Measurements from ENCODE around the gene LORICRIN. TPM values are rescaled to one million over a fixed set of nuclear protein-coding genes. Genes with fewer than 3 reads are reported as not detected.

The LORICRIN gene, protein sequence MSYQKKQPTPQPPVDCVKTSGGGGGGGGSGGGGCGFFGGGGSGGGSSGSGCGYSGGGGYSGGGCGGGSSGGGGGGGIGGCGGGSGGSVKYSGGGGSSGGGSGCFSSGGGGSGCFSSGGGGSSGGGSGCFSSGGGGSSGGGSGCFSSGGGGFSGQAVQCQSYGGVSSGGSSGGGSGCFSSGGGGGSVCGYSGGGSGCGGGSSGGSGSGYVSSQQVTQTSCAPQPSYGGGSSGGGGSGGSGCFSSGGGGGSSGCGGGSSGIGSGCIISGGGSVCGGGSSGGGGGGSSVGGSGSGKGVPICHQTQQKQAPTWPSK
- total RNA-seq (2014; rRNA removed) = not detected in 2 replicates
- Bru-seq, nascent RNA = not detected
- not detected for BruChase-seq, experiment 1, labeled RNA remaining after a 6-hour chase
- not detected for BruChase-seq, experiment 2, labeled RNA remaining after a 2-hour chase
- long read RNA-seq = 0 reads

DNA sequence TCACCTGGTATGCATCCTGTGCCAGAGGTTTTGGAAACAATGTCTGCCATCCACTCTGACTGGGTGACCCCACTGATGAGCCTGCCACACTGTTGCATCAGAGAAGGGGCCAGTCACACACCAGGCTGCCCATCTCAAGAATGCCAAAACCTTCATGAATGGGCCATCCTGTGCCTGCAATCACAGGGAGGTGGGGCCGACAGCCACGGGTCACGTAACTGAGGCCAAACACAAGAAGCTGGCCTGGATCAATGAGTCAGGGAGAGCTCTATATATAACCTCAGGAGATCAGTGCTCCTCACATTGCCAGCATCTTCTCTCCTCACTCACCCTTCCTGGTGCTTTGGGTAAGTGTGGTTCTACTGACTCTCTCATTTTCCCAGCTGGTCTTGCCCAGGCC lies at the start of gene LORICRIN:
Gene LORICRIN (plus strand): TSS at position 301 of the 400 bp plus-strand sequence. CDS start 1,263 bp downstream, outside the sequence.
- H3K79me2 ChIP-seq (ENCODE audit: low read length) = no peaks in the 10 kb centered on the region
- no peak within 1 kb of the TSS for H3K9ac ChIP-seq (ENCODE audit: low read length)
- H3K9me3 ChIP-seq (ENCODE audit: low read length) = no peaks in the 10 kb centered on the region
- TF ChIP-seq EZH2phosphoT487 (IDR thresholded peaks at IDR 0.05; ENCODE audit: borderline replicate concordance, low read length) (no peak), EZH2 (IDR thresholded peaks at IDR 0.05; ENCODE audit: low read length, unreplicated experiment) (no peak)
- TF ChIP-seq, protein P1, sequence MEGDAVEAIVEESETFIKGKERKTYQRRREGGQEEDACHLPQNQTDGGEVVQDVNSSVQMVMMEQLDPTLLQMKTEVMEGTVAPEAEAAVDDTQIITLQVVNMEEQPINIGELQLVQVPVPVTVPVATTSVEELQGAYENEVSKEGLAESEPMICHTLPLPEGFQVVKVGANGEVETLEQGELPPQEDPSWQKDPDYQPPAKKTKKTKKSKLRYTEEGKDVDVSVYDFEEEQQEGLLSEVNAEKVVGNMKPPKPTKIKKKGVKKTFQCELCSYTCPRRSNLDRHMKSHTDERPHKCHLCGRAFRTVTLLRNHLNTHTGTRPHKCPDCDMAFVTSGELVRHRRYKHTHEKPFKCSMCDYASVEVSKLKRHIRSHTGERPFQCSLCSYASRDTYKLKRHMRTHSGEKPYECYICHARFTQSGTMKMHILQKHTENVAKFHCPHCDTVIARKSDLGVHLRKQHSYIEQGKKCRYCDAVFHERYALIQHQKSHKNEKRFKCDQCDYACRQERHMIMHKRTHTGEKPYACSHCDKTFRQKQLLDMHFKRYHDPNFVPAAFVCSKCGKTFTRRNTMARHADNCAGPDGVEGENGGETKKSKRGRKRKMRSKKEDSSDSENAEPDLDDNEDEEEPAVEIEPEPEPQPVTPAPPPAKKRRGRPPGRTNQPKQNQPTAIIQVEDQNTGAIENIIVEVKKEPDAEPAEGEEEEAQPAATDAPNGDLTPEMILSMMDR (conservative IDR thresholded peaks at IDR 0.05; ENCODE audit: low read depth, low read length) = no peak
- peaks cover 71% of the 10 kb centered on the region for H3K27me3 ChIP-seq (ENCODE audit: low read length)
- no peaks in the 10 kb centered on the region for H3K4me1 ChIP-seq (ENCODE audit: insufficient read depth, low read length)
- no peak for DNase-seq
- BruUV-seq (replicated peaks) = no TSS peak
- ATAC-seq = no peak
- H2AFZ ChIP-seq (ENCODE audit: low read length) = no peak within 1 kb of the TSS
- H3K4me2 ChIP-seq (ENCODE audit: low read length) = no peak within 1 kb of the TSS
- no peaks in the 10 kb centered on the region for H3K36me3 ChIP-seq (ENCODE audit: low read depth, low read length)
- H4K20me1 ChIP-seq (ENCODE audit: low read length) = no peaks in the 10 kb centered on the region
- no peaks in the 10 kb centered on the region for H3K9me2 ChIP-seq (replicated peaks; ENCODE audit: low read length)
- POLR2A ChIA-PET (ENCODE audit: unreplicated experiment) = no interaction called here
- no peak within 1 kb of the TSS for H3K27ac ChIP-seq (ENCODE audit: low read length)
- intact Hi-C loops (cut with micrococcal nuclease) = no loop called here
- no peaks in the 10 kb centered on the region for H3F3A ChIP-seq (ENCODE audit: low read length, unreplicated experiment)
- CTCF ChIA-PET = no interaction called here
- no peak within 1 kb of the TSS for H3K4me3 ChIP-seq (ENCODE audit: low read length)

DNA sequence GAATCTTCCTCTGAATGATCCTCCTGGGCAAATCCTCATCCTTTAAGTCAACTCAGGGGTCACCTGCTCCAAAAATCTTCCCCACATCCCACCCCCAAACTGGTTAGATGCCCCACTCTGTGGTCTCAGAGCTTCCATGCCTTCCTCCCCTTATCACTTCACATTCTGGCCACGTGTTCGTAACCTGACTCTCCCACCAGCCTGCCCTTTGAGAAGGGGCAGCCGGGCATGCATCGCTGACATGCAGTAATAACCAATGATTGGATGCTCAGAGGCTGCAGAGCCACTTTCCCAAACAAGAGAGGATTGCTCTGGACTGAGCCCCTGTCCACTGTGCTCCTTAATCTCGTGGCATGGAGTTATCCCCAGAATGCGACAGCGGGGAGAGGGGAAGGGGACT lies 49.3 kb upstream of the LORICRIN start:
- ChIA-PET POLR2A (ENCODE audit: unreplicated experiment) (no interaction called here), CTCF (no interaction called here)
- H3K4me1 ChIP-seq (ENCODE audit: insufficient read depth, low read length) = no peaks in the 10 kb centered on the region
- BruUV-seq (replicated peaks) = no TSS peak
- H2AFZ ChIP-seq (ENCODE audit: low read length) = no peak overlapping the region
- no peaks in the 10 kb centered on the region for H3K36me3 ChIP-seq (ENCODE audit: low read depth, low read length)
- no peak overlapping the region for H3K4me3 ChIP-seq (ENCODE audit: low read length)
- no peaks in the 10 kb centered on the region for H3K9me3 ChIP-seq (ENCODE audit: low read length)
- TF ChIP-seq, protein P1 (conservative IDR thresholded peaks at IDR 0.05; ENCODE audit: low read depth, low read length) = no peak
- TF ChIP-seq EZH2phosphoT487 (IDR thresholded peaks at IDR 0.05; ENCODE audit: borderline replicate concordance, low read length) (no peak), EZH2 (IDR thresholded peaks at IDR 0.05; ENCODE audit: low read length, unreplicated experiment) (no peak)
- no peaks in the 10 kb centered on the region for H4K20me1 ChIP-seq (ENCODE audit: low read length)
- no peaks in the 10 kb centered on the region for H3K79me2 ChIP-seq (ENCODE audit: low read length)
- H3K27ac ChIP-seq (ENCODE audit: low read length) = no peak overlapping the region
- H3K9ac ChIP-seq (ENCODE audit: low read length) = no peak overlapping the region
- DNase-seq (no peak), ATAC-seq (no peak)
- peaks cover 80% of the 10 kb centered on the region for H3K27me3 ChIP-seq (ENCODE audit: low read length)
- intact Hi-C loops (cut with micrococcal nuclease) = no loop called here
- no peaks in the 10 kb centered on the region for H3K9me2 ChIP-seq (replicated peaks; ENCODE audit: low read length)
- H3K4me2 ChIP-seq (ENCODE audit: low read length) = no peak overlapping the region
- H3F3A ChIP-seq (ENCODE audit: low read length, unreplicated experiment) = no peaks in the 10 kb centered on the region

DNA sequence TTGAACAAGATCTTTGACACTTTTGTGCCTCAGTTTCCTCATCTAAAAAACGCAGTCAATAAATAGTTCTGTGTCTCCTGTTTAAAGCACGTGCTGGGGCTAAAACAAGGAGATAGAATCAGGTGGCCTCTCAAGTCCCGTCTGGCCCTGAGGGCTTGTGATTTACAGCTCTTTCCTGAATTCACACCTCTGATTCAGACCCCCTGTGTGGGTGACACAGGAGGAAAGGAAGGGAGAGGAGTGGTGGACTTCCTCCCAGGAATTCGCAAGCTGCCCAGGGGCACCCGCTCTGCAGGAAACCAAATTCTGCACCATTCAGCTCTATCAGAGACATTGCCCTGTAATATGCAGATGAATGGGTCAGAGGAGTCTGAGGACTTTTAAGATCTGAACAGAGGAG lies 47.3 kb upstream of the LORICRIN start:
- Histone ChIP-seq H3K9me3 (ENCODE audit: low read length) (no peaks in the 10 kb centered on the region), H3K9me2 (replicated peaks; ENCODE audit: low read length) (no peaks in the 10 kb centered on the region), H3K36me3 (ENCODE audit: low read depth, low read length) (no peaks in the 10 kb centered on the region), H3K79me2 (ENCODE audit: low read length) (no peaks in the 10 kb centered on the region), H3K27ac (ENCODE audit: low read length) (no peak overlapping the region), H3K9ac (ENCODE audit: low read length) (no peak overlapping the region), H3K4me1 (ENCODE audit: insufficient read depth, low read length) (no peaks in the 10 kb centered on the region), H3F3A (ENCODE audit: low read length, unreplicated experiment) (no peaks in the 10 kb centered on the region), H3K27me3 (ENCODE audit: low read length) (peaks cover 70% of the 10 kb centered on the region), H4K20me1 (ENCODE audit: low read length) (no peaks in the 10 kb centered on the region), H3K4me3 (ENCODE audit: low read length) (no peak overlapping the region), H3K4me2 (ENCODE audit: low read length) (no peak overlapping the region), H2AFZ (ENCODE audit: low read length) (no peak overlapping the region)
- BruUV-seq (replicated peaks) = no TSS peak
- intact Hi-C loops (cut with micrococcal nuclease) = no loop called here
- ChIA-PET POLR2A (ENCODE audit: unreplicated experiment) (no interaction called here), CTCF (no interaction called here)
- no peak for DNase-seq
- TF ChIP-seq, protein P1 (conservative IDR thresholded peaks at IDR 0.05; ENCODE audit: low read depth, low read length) = no peak
- TF ChIP-seq EZH2 (IDR thresholded peaks at IDR 0.05; ENCODE audit: low read length, unreplicated experiment) (no peak), EZH2phosphoT487 (IDR thresholded peaks at IDR 0.05; ENCODE audit: borderline replicate concordance, low read length) (no peak)
- no peak for ATAC-seq
